Measurements from ENCODE around the gene LHPP.

The LHPP gene

DNA sequence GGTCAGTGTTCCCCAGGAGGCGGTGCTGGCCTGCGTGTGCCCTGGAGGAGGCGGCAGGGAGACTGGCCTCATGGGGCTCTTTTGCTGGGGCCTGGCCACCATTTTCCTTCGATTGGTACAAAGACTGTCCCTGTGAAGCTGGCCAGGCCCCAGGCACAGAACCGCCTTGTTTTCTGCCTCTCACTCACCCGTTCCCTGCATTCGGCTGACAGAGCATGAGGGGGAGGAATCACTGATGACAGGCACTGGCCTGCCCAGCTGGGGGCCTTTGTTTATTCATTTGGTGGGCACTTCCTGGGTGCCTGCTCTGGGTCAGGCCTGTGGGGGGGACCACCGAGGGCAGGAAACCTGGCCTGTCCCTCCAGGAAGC lies 143.4 kb downstream of the LHPP start:
- no peak for ATAC-seq
- TF ChIP-seq, protein P1, sequence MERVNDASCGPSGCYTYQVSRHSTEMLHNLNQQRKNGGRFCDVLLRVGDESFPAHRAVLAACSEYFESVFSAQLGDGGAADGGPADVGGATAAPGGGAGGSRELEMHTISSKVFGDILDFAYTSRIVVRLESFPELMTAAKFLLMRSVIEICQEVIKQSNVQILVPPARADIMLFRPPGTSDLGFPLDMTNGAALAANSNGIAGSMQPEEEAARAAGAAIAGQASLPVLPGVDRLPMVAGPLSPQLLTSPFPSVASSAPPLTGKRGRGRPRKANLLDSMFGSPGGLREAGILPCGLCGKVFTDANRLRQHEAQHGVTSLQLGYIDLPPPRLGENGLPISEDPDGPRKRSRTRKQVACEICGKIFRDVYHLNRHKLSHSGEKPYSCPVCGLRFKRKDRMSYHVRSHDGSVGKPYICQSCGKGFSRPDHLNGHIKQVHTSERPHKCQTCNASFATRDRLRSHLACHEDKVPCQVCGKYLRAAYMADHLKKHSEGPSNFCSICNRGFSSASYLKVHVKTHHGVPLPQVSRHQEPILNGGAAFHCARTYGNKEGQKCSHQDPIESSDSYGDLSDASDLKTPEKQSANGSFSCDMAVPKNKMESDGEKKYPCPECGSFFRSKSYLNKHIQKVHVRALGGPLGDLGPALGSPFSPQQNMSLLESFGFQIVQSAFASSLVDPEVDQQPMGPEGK (CRISPR knock-in tag; IDR thresholded peaks at IDR 0.05; ENCODE audit: borderline replicate concordance): no peak
- TF ChIP-seq ZNF565 (CRISPR knock-in tag; conservative IDR thresholded peaks at IDR 0.05; ENCODE audit: low read depth) (no peak), ESRRG (CRISPR knock-in tag; IDR thresholded peaks at IDR 0.05) (no peak), ARNTL (CRISPR knock-in tag; IDR thresholded peaks at IDR 0.05; ENCODE audit: borderline replicate concordance, low read depth) (no peak), TCF4 (CRISPR knock-in tag; IDR thresholded peaks at IDR 0.05; ENCODE audit: borderline replicate concordance) (no peak), ZFP30 (CRISPR knock-in tag; IDR thresholded peaks at IDR 0.05) (no peak), TOX (CRISPR knock-in tag; IDR thresholded peaks at IDR 0.05; ENCODE audit: borderline replicate concordance) (no peak), BACH2 (CRISPR knock-in tag; IDR thresholded peaks at IDR 0.05; ENCODE audit: borderline replicate concordance) (no peak), RARB (CRISPR knock-in tag; IDR thresholded peaks at IDR 0.05) (no peak), ISL1 (CRISPR knock-in tag; IDR thresholded peaks at IDR 0.05) (no peak), ZFP3 (CRISPR knock-in tag; IDR thresholded peaks at IDR 0.05) (no peak), ZNF70 (CRISPR knock-in tag; IDR thresholded peaks at IDR 0.05) (no peak)
- TF ChIP-seq, protein P2, sequence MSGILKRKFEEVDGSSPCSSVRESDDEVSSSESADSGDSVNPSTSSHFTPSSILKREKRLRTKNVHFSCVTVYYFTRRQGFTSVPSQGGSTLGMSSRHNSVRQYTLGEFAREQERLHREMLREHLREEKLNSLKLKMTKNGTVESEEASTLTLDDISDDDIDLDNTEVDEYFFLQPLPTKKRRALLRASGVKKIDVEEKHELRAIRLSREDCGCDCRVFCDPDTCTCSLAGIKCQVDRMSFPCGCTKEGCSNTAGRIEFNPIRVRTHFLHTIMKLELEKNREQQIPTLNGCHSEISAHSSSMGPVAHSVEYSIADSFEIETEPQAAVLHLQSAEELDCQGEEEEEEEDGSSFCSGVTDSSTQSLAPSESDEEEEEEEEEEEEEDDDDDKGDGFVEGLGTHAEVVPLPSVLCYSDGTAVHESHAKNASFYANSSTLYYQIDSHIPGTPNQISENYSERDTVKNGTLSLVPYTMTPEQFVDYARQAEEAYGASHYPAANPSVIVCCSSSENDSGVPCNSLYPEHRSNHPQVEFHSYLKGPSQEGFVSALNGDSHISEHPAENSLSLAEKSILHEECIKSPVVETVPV (CRISPR knock-in tag; IDR thresholded peaks at IDR 0.05): no peak
- TF ChIP-seq, protein P3, sequence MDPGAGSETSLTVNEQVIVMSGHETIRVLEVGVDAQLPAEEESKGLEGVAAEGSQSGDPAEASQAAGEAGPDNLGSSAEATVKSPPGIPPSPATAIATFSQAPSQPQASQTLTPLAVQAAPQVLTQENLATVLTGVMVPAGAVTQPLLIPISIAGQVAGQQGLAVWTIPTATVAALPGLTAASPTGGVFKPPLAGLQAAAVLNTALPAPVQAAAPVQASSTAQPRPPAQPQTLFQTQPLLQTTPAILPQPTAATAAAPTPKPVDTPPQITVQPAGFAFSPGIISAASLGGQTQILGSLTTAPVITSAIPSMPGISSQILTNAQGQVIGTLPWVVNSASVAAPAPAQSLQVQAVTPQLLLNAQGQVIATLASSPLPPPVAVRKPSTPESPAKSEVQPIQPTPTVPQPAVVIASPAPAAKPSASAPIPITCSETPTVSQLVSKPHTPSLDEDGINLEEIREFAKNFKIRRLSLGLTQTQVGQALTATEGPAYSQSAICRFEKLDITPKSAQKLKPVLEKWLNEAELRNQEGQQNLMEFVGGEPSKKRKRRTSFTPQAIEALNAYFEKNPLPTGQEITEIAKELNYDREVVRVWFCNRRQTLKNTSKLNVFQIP (CRISPR knock-in tag; IDR thresholded peaks at IDR 0.05; ENCODE audit: borderline replicate concordance, low read depth): no peak
- TF ChIP-seq, protein P4, sequence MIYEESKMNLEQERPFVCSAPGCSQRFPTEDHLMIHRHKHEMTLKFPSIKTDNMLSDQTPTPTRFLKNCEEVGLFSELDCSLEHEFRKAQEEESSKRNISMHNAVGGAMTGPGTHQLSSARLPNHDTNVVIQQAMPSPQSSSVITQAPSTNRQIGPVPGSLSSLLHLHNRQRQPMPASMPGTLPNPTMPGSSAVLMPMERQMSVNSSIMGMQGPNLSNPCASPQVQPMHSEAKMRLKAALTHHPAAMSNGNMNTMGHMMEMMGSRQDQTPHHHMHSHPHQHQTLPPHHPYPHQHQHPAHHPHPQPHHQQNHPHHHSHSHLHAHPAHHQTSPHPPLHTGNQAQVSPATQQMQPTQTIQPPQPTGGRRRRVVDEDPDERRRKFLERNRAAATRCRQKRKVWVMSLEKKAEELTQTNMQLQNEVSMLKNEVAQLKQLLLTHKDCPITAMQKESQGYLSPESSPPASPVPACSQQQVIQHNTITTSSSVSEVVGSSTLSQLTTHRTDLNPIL (CRISPR knock-in tag; IDR thresholded peaks at IDR 0.05; ENCODE audit: low read depth): no peak

GRCh38 chr10:124605481-124605855 lies 143.8 kb downstream of the LHPP start:
- no peak for ATAC-seq
- TF ChIP-seq, protein P5, sequence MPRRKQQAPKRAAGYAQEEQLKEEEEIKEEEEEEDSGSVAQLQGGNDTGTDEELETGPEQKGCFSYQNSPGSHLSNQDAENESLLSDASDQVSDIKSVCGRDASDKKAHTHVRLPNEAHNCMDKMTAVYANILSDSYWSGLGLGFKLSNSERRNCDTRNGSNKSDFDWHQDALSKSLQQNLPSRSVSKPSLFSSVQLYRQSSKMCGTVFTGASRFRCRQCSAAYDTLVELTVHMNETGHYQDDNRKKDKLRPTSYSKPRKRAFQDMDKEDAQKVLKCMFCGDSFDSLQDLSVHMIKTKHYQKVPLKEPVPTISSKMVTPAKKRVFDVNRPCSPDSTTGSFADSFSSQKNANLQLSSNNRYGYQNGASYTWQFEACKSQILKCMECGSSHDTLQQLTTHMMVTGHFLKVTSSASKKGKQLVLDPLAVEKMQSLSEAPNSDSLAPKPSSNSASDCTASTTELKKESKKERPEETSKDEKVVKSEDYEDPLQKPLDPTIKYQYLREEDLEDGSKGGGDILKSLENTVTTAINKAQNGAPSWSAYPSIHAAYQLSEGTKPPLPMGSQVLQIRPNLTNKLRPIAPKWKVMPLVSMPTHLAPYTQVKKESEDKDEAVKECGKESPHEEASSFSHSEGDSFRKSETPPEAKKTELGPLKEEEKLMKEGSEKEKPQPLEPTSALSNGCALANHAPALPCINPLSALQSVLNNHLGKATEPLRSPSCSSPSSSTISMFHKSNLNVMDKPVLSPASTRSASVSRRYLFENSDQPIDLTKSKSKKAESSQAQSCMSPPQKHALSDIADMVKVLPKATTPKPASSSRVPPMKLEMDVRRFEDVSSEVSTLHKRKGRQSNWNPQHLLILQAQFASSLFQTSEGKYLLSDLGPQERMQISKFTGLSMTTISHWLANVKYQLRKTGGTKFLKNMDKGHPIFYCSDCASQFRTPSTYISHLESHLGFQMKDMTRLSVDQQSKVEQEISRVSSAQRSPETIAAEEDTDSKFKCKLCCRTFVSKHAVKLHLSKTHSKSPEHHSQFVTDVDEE (CRISPR knock-in tag; IDR thresholded peaks at IDR 0.05): no peak
- no peak for TF ChIP-seq SNAI2 (CRISPR knock-in tag; IDR thresholded peaks at IDR 0.05)
- TF ChIP-seq, protein P3 (CRISPR knock-in tag; IDR thresholded peaks at IDR 0.05; ENCODE audit: borderline replicate concordance, low read depth): no peak

DNA sequence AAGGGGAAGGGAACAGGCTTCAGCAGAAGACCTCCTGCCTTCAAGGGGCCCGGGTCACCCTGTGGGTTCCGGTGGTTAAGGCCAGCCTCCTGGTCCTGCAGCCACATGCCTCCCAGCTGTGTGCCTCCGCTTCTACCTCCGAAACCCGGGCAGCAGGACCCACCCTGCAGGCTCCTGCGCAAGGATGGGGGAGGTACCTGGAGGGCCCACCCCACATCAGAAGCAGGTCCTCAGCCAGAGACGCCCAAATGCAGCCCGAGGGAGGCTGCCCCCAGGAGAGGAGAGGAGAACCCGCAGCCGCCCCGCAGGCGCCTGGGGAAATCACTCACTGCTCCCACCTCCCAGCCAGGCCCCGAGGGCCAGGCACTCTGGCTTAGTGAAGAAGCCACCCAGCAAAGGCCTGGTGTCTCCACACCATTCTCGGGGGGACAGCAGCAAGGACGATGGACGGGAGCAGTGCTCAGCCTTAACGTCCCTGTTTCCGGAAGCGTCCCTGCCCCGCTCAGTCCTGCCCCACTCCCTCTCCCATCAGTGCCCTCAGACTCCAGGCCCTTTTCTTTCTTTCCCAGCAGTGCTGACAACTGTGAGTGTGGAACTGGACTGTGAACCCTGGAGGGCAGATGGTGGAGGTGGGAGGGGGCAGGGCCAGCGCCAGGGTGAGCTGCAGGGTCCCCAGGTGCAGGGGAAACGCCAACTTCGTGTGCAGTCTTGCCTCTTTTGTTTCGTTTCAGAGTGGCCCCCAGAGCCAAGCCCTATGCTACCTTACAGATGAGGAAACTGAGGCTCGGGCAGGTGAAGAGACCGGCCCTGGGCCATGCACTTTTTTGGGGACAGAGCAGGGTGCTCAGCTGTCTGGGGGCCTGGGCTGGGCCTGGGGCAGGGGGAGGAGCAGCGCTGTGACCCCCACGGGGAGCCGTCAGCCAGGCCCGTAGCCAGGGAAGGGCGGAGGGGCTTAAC lies 144.5 kb downstream of the LHPP start:
- no peak for ATAC-seq
- no peak for TF ChIP-seq CSDC2 (CRISPR knock-in tag; IDR thresholded peaks at IDR 0.05)
- no peak for TF ChIP-seq GLIS3 (CRISPR knock-in tag; IDR thresholded peaks at IDR 0.05)
- TF ChIP-seq ARNTL (CRISPR knock-in tag; IDR thresholded peaks at IDR 0.05; ENCODE audit: borderline replicate concordance, low read depth): no peak
- TF ChIP-seq, protein P1 (CRISPR knock-in tag; IDR thresholded peaks at IDR 0.05; ENCODE audit: borderline replicate concordance): no peak
- TF ChIP-seq ZNF8 (CRISPR knock-in tag; IDR thresholded peaks at IDR 0.05): no peak
- TF ChIP-seq ZNF565 (CRISPR knock-in tag; conservative IDR thresholded peaks at IDR 0.05; ENCODE audit: low read depth): no peak
- TF ChIP-seq RARB (CRISPR knock-in tag; IDR thresholded peaks at IDR 0.05): no peak
- no peak for TF ChIP-seq TCF4 (CRISPR knock-in tag; IDR thresholded peaks at IDR 0.05; ENCODE audit: borderline replicate concordance)
- TF ChIP-seq SNAI2 (CRISPR knock-in tag; IDR thresholded peaks at IDR 0.05): no peak
- no peak for TF ChIP-seq OSR1 (CRISPR knock-in tag; IDR thresholded peaks at IDR 0.05)
- TF ChIP-seq, protein P3 (CRISPR knock-in tag; IDR thresholded peaks at IDR 0.05; ENCODE audit: borderline replicate concordance, low read depth): no peak
- no peak for TF ChIP-seq TOX (CRISPR knock-in tag; IDR thresholded peaks at IDR 0.05; ENCODE audit: borderline replicate concordance)

Measured in SK-N-SH treated with all-trans-retinoic acid at 6 μM for 48 hours (cell line).